ENCODE data around the gene HOXA11.

The HOXA11 gene

GRCh38 chr7:27168265-27168947, 16.6 kb downstream of the HOXA11 start:
- H3K27ac ChIP-seq (ENCODE audit: low read length), result no peak overlapping the region
- H3K79me2 ChIP-seq (ENCODE audit: insufficient read depth, low read length), result no peaks in the 10 kb centered on the region
- H3K4me1 ChIP-seq (ENCODE audit: insufficient read depth, low read length), result no peaks in the 10 kb centered on the region
- H3K4me3 ChIP-seq (ENCODE audit: low read depth in 1 of 2, low read length in 2 of 2), result no peak overlapping the region
- no peak overlapping the region for H2AFZ ChIP-seq (ENCODE audit: low read depth, low read length)
- peaks cover 7% of the 10 kb centered on the region for H3K27me3 ChIP-seq (ENCODE audit: insufficient read depth, low read length, poor library complexity)
- no peaks in the 10 kb centered on the region for H4K20me1 ChIP-seq (ENCODE audit: insufficient read depth, low read length)
- H3K9ac ChIP-seq (ENCODE audit: low read depth, low read length), result no peak overlapping the region
- ATAC-seq (ENCODE audit: insufficient read depth, low read depth) (no peak), DNase-seq (no peak)
- H3K4me2 ChIP-seq (ENCODE audit: insufficient read depth, low read length), result no peak overlapping the region
- H3K9me3 ChIP-seq (ENCODE audit: insufficient read depth, low read length, severe bottlenecking), result no peaks in the 10 kb centered on the region
- H3K36me3 ChIP-seq (ENCODE audit: insufficient read depth, low read length), result no peaks in the 10 kb centered on the region
- no peak for TF ChIP-seq EZH2 (IDR thresholded peaks at IDR 0.05; ENCODE audit: borderline replicate concordance, low read depth, low read length, severe bottlenecking)
- TF ChIP-seq CTCF (IDR thresholded peaks at IDR 0.05; ENCODE audit: borderline replicate concordance, extremely low read depth, low read length, poor library complexity, severe bottlenecking), result no peak

GRCh38 chr7:27167916-27168264, 17.1 kb downstream of the HOXA11 start:
- ATAC-seq (ENCODE audit: insufficient read depth, low read depth), result no peak
- Histone ChIP-seq H3K4me3 (ENCODE audit: low read depth in 1 of 2, low read length in 2 of 2) (no peak overlapping the region), H3K4me2 (ENCODE audit: insufficient read depth, low read length) (no peak overlapping the region), H3K9ac (ENCODE audit: low read depth, low read length) (no peak overlapping the region), H3K79me2 (ENCODE audit: insufficient read depth, low read length) (no peaks in the 10 kb centered on the region), H4K20me1 (ENCODE audit: insufficient read depth, low read length) (no peaks in the 10 kb centered on the region), H2AFZ (ENCODE audit: low read depth, low read length) (no peak overlapping the region), H3K9me3 (ENCODE audit: insufficient read depth, low read length, severe bottlenecking) (no peaks in the 10 kb centered on the region), H3K27ac (ENCODE audit: low read length) (no peak overlapping the region), H3K4me1 (ENCODE audit: insufficient read depth, low read length) (no peaks in the 10 kb centered on the region), H3K36me3 (ENCODE audit: insufficient read depth, low read length) (no peaks in the 10 kb centered on the region), H3K27me3 (ENCODE audit: insufficient read depth, low read length, poor library complexity) (peaks cover 7% of the 10 kb centered on the region)
- TF ChIP-seq CTCF (IDR thresholded peaks at IDR 0.05; ENCODE audit: borderline replicate concordance, extremely low read depth, low read length, poor library complexity, severe bottlenecking) (no peak), EZH2 (IDR thresholded peaks at IDR 0.05; ENCODE audit: borderline replicate concordance, low read depth, low read length, severe bottlenecking) (no peak)
- no peak for DNase-seq

GRCh38 chr7:27166531-27167505, 18.2 kb downstream of the HOXA11 start:
- no peak overlapping the region for H3K4me2 ChIP-seq (ENCODE audit: insufficient read depth, low read length)
- no peak for ATAC-seq (ENCODE audit: insufficient read depth, low read depth)
- no peak for TF ChIP-seq CTCF (IDR thresholded peaks at IDR 0.05; ENCODE audit: borderline replicate concordance, extremely low read depth, low read length, poor library complexity, severe bottlenecking)
- TF ChIP-seq EZH2 (IDR thresholded peaks at IDR 0.05; ENCODE audit: borderline replicate concordance, low read depth, low read length, severe bottlenecking), result no peak
- H3K9me3 ChIP-seq (ENCODE audit: insufficient read depth, low read length, severe bottlenecking), result no peaks in the 10 kb centered on the region
- no peak for DNase-seq
- H3K79me2 ChIP-seq (ENCODE audit: insufficient read depth, low read length), result no peaks in the 10 kb centered on the region
- no peak overlapping the region for H3K27ac ChIP-seq (ENCODE audit: low read length)
- H2AFZ ChIP-seq (ENCODE audit: low read depth, low read length), result no peak overlapping the region
- H3K4me3 ChIP-seq (ENCODE audit: low read depth in 1 of 2, low read length in 2 of 2), result no peak overlapping the region
- no peak overlapping the region for H3K9ac ChIP-seq (ENCODE audit: low read depth, low read length)
- H4K20me1 ChIP-seq (ENCODE audit: insufficient read depth, low read length), result no peaks in the 10 kb centered on the region
- H3K4me1 ChIP-seq (ENCODE audit: insufficient read depth, low read length), result no peaks in the 10 kb centered on the region
- peaks cover 7% of the 10 kb centered on the region for H3K27me3 ChIP-seq (ENCODE audit: insufficient read depth, low read length, poor library complexity)
- H3K36me3 ChIP-seq (ENCODE audit: insufficient read depth, low read length), result no peaks in the 10 kb centered on the region

Measured in DND-41 (cell line).